Embryonic facial prominence (tissue), 1 donor: ENCODE measurements around the gene CD81.

Experiments used
- DNase-seq: peaks from one replicate; pipeline ENCODE4 v3.0.0-alpha.2; 2016; ENCODE audit errors: extremely low spot score

Gene CD81

GRCh38 chr11:2421226-2421994, 44.3 kb downstream of the CD81 start:
- no peak for DNase-seq

GRCh38 chr11:2421996-2422395, 44.9 kb downstream of the CD81 start:
- DNase-seq, result no peak

- DNase-seq, result no peak
Measured at GRCh38 chr11:2422461-2423156, 45.5 kb downstream of the CD81 start.

DNA sequence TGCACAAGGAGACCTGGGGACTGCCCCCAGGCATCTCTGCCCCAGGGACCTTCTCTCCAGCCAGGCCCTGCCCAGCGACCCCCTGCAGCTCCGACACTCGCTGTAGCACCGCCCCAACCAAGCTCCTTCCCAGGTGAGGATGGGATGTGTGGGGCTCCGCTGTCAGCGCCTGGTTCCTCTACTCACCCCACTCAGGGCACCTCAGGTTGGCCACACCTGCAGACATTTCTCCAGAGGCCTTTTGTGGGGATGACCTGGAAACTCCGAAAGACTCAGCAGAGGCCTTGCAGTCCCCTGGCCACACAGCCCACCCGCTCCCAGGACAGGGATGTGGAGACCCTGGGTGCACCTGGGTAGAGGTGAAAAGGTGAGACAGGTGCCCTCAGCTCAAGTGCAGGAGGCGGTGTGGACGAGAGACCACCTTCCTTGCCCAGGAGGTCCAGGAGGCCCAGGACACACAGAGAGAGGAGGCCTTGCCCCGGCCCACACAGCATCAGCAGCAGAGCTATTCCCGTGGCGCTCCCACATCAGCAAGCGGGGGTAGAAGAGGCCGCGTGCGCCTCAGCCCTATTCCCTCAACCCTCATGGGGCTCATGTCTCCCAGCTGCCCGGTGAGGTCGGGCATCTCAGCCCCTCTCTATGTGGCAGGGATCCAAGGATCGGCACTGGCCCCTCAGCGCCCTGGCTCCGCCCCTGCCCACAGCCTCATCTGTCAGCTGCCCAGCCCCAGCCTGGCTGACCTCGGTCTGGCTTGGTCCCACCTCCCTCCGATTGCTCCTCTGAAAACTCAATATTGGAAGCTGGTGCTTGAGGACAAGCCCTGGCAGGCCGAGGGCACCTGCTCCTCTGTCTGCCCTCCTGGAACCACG, 46.3 kb downstream of the CD81 start:
- DNase-seq, result no peak

GRCh38 chr11:2424811-2425495, 47.8 kb downstream of the CD81 start:
- DNase-seq, result no peak

GRCh38 chr11:2425506-2425905, 48.4 kb downstream of the CD81 start:
- no peak for DNase-seq

DNA sequence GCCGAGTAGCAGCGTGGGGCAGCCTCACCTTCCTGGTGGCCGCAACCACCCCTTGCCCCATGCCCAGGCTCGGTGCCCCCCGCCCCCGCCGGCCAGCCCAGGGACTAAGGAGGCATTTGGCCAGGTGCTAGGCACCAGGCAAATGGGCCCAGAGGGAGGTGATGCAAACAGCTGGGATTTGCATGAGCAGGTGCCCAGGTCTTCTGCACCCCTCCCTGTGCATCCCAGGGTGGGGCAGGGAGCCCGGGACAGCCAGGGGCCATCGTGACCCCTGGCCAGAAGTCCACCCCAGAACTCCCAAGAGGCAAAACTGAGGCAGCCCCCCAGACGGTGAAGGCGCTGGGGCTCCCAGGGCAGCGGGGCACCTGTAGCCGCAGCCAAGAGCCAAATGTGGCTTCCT, 49.1 kb downstream of the CD81 start:
- no peak for DNase-seq

- no peak for DNase-seq
Measured at GRCh38 chr11:2426826-2427521, 49.9 kb downstream of the CD81 start.

DNA sequence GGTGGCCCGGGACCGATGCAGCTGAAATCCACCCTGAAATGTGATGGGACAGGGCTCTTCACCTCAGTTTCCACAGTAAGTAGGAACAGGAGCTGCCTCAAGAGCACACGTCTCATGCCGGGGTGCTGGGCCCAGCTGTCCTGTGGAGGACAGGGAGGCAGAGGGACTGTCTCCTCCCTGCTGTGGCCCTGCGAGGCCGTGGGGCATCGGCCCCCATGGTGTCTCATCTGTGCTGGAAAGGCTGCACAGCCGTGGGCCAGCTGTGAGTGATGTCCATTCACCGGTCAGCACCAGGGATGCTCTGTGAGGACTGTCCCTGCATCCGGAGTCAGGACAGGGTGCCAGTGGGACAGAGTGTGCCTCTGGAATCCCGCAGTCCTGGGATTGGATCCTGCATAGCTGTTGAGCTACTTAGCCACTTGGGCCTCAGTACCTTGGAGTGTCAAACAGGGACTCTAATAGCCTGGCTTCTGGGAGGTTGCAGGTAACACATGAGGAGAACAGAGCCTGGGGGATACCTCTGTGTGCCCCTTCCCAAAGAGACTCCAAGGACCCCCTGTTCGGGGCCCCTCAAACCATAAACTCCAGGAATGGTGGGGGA, 50.7 kb downstream of the CD81 start:
- no peak for DNase-seq

DNA sequence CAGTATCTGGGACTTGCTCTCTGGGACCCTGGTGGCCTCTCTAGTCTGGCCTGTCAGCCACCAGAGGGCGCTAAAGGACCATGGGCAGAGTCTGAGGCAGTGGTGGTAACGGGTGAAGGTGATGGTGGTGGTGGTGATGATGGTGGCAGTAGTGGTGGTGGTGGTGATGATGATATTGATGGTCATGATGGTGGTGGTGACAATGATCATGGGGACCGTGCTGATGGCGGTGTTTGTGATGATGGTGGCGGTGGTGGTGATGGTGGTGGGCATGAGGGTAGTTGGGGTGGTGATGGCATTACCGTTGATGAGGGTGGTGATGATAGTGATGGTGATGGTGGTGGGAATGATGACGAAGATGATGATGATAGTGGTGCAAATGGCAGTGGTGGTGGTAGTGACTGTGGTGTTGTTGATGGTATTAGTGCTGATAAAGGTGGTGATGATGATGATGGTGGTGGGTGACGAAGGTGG, 51.2 kb downstream of the CD81 start:
- no peak for DNase-seq

GRCh38 chr11:2431395-2431794, 54.3 kb downstream of the CD81 start:
- DNase-seq, result no peak

- DNase-seq, result no peak
Measured at GRCh38 chr11:2432171-2432621, 55.1 kb downstream of the CD81 start.

- DNase-seq, result no peak
Measured at GRCh38 chr11:2432628-2433071, 55.5 kb downstream of the CD81 start.

DNA sequence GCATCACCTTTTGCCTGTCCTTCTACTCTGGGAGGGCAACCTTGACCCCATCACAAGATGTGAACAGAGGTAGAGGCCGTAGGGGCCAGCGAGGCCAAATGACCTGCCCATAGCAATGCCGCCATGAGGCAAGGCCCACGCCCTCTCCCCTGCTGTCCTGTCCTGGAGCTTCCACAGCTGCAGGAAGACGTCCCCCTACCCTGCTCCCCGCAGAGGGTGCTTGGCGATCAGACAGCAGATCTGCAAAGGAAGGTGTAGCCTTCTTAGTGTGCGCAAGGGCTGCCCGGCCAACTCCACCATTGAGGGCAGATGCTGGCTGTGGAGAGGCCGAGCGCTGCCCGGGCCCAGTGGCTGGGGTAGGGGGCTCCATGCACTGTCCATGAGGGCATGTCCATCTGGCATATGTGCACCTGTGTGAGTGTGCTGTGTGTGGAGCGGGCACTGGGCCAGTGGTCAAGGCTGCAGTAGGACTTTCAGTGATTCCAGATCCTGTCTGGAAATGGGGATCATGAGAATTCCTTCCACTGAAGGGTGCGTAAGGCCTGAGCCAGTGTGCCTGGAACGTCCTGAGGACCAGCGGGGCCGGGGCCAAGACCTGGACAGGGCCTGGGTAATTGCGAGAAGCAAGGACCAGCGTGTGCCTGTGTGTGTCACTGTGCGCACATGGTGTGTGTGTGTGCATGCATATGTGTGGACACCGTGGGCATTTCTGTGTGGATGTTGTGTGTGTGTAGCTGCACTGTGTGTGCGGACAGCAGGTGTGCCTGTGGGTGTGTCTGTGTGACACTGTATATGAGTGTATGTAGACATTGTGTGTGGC, 56.2 kb downstream of the CD81 start:
- DNase-seq, result no peak

- no peak for DNase-seq
Measured at GRCh38 chr11:2434008-2434407, 56.9 kb downstream of the CD81 start.

DNA sequence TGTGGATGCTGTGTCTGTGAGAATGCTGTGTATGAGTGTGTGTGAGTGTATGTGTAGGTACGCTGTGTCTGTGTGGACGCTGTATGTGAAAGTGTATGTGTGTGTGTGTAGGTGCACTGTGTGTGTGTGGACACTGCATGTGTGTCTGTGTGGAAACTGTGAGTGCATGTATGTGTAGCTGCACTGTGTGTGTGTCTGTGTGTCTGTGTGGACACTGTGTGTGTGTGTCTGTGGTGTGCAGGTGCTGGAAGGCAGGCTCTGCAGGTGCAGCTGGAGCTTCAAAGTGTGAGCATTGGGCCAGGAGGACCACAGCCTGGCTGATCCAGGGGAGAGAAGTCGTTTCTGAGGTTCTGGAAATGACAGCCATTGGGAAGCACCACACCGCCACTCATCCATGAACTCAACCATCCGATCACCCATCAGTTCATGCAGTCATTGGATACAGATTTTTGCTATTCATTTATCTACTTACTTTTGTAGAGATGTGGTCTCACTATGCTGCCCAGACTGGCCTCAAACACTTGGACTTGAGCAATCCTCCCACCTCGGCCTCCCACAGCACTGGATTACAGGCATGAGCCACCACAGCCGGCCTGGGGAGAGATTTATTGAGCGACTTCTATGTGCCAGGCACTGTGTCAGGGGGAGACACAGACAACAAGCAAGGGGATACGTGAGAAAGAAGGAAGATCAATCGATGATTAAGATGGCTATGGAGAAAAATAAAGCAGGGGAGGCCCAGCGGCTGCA, 57.6 kb downstream of the CD81 start:
- no peak for DNase-seq

GRCh38 chr11:2435288-2436012, 58.3 kb downstream of the CD81 start:
- no peak for DNase-seq

- no peak for DNase-seq
Measured at GRCh38 chr11:2436013-2436520, 59.0 kb downstream of the CD81 start.
